BLaER1 (cell line): ENCODE data around the gene ZNF225.
"Not testable (repeated sequence)": the region's sequence is repeated elsewhere in the genome, so short reads cannot be mapped to it uniquely, and the experiment has no call there.

Experiments used
- H3K27ac ChIP-seq: shearing (Covaris generic); formaldehyde crosslinking; 2 replicates; pipeline ENCODE4 v1.8.1; 2022
- H3K27me3 ChIP-seq: shearing (Covaris generic); formaldehyde crosslinking; 2 replicates; pipeline ENCODE4 v1.8.1; 2022
- H3K36me3 ChIP-seq: shearing (Covaris generic); formaldehyde crosslinking; 2 replicates; pipeline ENCODE4 v1.8.1; 2022
- H3K4me1 ChIP-seq: shearing (Covaris generic); formaldehyde crosslinking; 2 replicates; pipeline ENCODE4 v1.8.1; 2022
- H3K4me2 ChIP-seq: shearing (Covaris generic); formaldehyde crosslinking; 2 replicates; pipeline ENCODE4 v1.8.1; 2022
- H3K4me3 ChIP-seq: shearing (Covaris generic); formaldehyde crosslinking; 2 replicates; pipeline ENCODE4 v1.8.1; 2022
- H3K9ac ChIP-seq: shearing (Covaris generic); formaldehyde crosslinking; 2 replicates; pipeline ENCODE4 v1.8.1; 2022
- H3K9me3 ChIP-seq: shearing (Covaris generic); formaldehyde crosslinking; 2 replicates; pipeline ENCODE4 v1.8.1; 2022
- H4K20me1 ChIP-seq: shearing (Covaris generic); formaldehyde crosslinking; 2 replicates; pipeline ENCODE4 v1.8.1; 2022
- Cebpa-rat ChIP-seq: shearing (Covaris generic); IDR thresholded peaks from 2 replicates; pipeline ENCODE4 v1.8.1; 2022

ZNF225 gene

DNA sequence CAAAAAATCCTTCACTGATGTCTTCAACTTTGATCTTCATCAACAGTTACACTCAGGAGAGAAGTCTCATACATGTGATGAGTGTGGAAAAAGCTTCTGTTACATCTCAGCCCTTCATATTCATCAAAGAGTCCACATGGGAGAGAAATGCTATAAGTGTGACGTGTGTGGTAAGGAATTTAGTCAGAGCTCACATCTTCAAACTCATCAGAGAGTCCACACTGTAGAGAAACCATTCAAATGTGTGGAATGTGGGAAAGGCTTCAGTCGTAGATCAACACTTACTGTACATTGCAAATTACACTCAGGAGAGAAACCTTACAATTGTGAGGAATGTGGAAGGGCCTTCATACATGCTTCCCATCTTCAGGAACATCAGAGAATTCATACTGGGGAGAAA, 43.3 kb downstream of the ZNF225 start:
- no peak for TF ChIP-seq Cebpa-rat
- peak overlapping the region; percentile 43 for H3K4me3 ChIP-seq
- H3K9me3 ChIP-seq, result peaks cover 63% of the 10 kb centered on the region

DNA sequence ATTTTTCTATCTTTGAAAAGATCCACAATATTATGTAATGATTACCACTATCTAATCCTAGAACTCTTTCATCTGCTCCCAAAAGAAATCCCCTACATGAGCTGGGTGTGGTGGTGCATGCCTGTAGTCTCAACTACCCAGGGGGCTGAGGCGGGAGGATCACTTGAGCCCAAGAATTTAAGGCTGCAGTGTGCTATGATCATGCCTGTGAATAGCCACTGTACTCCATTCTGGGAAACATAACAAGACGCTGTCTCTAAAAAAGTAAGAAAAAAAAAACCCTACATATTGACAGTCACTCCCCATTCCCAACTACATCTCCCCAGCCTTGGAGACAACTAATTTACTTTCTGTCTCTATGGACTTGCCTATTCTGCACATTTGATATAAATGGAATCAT, 50.6 kb downstream of the ZNF225 start:
- Histone ChIP-seq H3K4me2 (no peak overlapping the region), H3K9me3 (peaks cover 6% of the 10 kb centered on the region), H3K9ac (no peak overlapping the region), H3K27me3 (no peaks in the 10 kb centered on the region), H3K27ac (no peak overlapping the region), H3K36me3 (peaks cover 23% of the 10 kb centered on the region), H3K4me3 (no peak overlapping the region), H3K4me1 (peaks cover 24% of the 10 kb centered on the region), H4K20me1 (no peaks in the 10 kb centered on the region)
- no peak for TF ChIP-seq Cebpa-rat

More for the DNA sequence above, 43.3 kb downstream of the ZNF225 start:
- Histone ChIP-seq H4K20me1 (no peaks in the 10 kb centered on the region), H3K4me1 (no peaks in the 10 kb centered on the region), H3K36me3 (peaks cover 71% of the 10 kb centered on the region), H3K9ac (no peak overlapping the region), H3K27me3 (no peaks in the 10 kb centered on the region), H3K27ac (no peak overlapping the region), H3K4me2 (no peak overlapping the region)

DNA sequence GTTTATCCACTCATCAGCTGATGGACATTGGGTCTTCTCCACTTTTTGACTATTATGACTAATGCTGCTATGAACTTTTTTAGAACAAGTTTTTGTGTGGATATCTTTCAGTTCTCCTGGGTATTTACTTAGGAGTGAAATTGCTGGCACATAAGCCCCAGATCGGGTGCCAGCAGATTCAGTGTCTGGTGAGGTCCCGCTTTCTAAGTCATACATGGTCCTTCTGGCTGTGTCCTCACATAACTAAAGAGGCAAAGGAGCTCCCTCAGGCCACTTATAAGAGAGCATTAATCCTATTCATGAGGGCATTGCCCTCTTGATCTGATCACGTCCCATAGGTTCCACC, 51.1 kb downstream of the ZNF225 start:
- Histone ChIP-seq H3K4me1 (peaks cover 24% of the 10 kb centered on the region), H3K9me3 (peaks cover 1% of the 10 kb centered on the region; the same call in 1 of the 2 replicates), H3K4me3 (peak overlapping the region; percentile 76), H4K20me1 (no peaks in the 10 kb centered on the region), H3K36me3 (peaks cover 27% of the 10 kb centered on the region), H3K9ac (peak overlapping the region; percentile 87; the same call in 1 of the 2 replicates), H3K27me3 (no peaks in the 10 kb centered on the region), H3K27ac (0 out of 2 replicates have a peak overlapping the region, but pooled peaks have one; percentile 30), H3K4me2 (peak overlapping the region; percentile 95)
- TF ChIP-seq Cebpa-rat, result no peak

DNA sequence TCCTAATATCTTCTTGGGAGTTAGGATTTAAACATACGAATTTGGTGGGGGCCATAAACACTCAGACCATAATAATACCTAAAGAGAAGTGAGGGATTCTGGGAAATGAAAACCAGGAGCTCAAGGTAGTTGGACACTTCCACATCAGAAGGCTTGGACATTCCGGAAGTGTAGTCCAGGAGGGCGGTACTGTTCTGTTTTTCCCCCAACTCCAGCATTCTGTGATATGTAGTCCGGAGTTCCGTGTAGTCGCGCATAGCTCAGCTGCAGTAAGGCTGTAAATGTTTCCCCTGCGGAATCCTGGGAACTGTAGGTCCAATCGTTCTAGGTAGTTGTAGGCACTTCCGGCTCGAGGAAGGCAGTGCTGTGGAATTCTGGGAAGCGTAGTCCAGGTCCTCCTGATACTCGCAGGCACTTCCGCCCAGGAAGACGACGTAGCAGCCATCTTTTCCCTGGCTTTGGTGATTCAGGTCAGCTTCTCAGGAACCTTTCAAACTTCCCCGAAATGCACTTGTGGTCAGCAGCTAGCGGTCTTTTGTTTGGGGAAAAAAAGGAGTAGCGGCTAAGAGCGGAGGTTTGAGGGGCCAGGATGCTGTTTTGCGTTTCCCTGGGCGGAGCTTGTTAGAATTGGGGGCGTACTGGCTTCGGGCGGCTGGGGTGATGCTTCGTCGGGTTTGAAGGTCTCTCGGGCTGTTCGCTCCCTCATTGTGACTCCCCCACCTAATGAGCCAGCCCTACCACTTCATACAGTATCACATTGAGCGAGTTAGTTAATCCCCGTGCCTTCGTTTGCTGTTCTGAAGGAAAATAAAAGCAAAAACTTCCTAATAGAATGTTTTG, 51.7 kb downstream of the ZNF225 start, which contains the start of gene ZNF226:
TSS of gene ZNF226 (plus strand) at position 428 of the 840 bp plus-strand sequence. CDS start 4,981 bp downstream, outside the sequence.
- H3K4me3 ChIP-seq, result peak within 1 kb of the TSS; percentile 76
- H3K4me2 ChIP-seq, result peak within 1 kb of the TSS; percentile 95
- H4K20me1 ChIP-seq, result no peaks in the 10 kb centered on the region
- no peak for TF ChIP-seq Cebpa-rat
- no peaks in the 10 kb centered on the region for H3K27me3 ChIP-seq
- H3K9ac ChIP-seq, result peak within 1 kb of the TSS; percentile 87
- H3K36me3 ChIP-seq, result peaks cover 33% of the 10 kb centered on the region
- peak within 1 kb of the TSS; percentile 85 for H3K27ac ChIP-seq
- H3K9me3 ChIP-seq, result no peaks in the 10 kb centered on the region
- H3K4me1 ChIP-seq, result peaks cover 24% of the 10 kb centered on the region

DNA sequence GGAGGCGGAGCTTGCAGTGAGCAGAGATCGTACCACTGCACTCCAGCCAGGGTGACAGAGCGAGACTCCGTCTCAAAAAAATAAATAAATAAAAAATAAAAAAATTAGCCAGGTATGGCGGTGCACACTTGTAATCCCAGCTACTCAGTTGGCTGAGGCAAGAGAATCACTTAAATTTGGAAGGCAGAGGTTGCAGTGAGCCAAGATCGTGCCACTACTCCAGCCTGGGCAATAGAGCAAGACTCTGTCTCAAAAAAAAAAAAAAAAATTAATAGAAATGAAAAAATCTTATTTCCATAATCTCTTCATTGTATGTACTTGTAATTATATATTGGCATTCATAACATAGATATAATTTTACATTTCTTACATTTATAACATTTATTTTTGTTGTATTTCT, 57.5 kb downstream of the ZNF225 start:
- peaks cover 89% of the 10 kb centered on the region for H3K36me3 ChIP-seq
- not testable (repeated sequence) for H3K4me3 ChIP-seq, H3K27ac ChIP-seq

DNA sequence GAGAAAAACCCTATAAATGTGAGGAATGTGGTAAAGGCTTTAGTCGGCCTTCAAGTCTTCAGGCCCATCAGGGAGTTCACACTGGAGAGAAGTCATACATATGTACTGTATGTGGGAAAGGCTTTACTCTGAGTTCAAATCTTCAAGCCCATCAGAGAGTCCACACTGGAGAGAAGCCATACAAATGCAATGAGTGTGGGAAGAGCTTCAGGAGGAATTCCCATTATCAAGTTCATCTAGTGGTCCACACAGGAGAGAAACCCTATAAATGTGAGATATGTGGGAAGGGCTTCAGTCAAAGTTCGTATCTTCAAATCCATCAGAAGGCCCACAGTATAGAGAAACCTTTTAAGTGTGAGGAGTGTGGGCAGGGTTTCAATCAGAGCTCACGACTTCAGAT, 63.4 kb downstream of the ZNF225 start:
- H4K20me1 ChIP-seq, result no peaks in the 10 kb centered on the region
- no peaks in the 10 kb centered on the region for H3K4me1 ChIP-seq
- H3K9ac ChIP-seq, result no peak overlapping the region
- no peak overlapping the region for H3K4me3 ChIP-seq
- H3K4me2 ChIP-seq, result no peak overlapping the region
- peaks cover 64% of the 10 kb centered on the region for H3K36me3 ChIP-seq
- no peaks in the 10 kb centered on the region for H3K27me3 ChIP-seq
- H3K9me3 ChIP-seq, result peaks cover 27% of the 10 kb centered on the region
- H3K27ac ChIP-seq, result no peak overlapping the region
- no peak for TF ChIP-seq Cebpa-rat

More for the DNA sequence above, 57.5 kb downstream of the ZNF225 start:
- not testable (repeated sequence) for H3K4me2 ChIP-seq, H4K20me1 ChIP-seq, H3K9me3 ChIP-seq, H3K27me3 ChIP-seq, H3K9ac ChIP-seq
- H3K4me1 ChIP-seq, result peaks cover 21% of the 10 kb centered on the region

DNA sequence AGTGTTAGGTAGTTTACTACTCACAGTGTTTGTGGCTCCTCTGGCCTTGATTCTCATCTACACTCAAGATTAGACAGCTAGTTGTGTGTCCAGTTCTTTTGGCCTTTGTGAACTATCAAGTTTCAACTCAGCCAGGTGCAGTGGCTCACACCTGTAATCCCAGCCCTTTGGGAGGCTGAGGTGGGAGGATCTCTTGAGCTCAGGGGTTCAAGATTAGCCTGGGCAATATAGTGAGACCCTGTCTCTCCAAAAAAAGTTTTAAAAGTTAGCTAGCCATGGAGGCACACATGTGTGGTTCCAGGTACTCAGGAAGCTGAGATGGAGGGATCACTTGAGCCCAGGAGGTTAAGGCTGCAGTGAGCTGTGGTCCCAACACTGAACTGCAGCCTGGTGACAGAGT, 67.8 kb downstream of the ZNF225 start:
- Histone ChIP-seq H4K20me1 (no peaks in the 10 kb centered on the region), H3K4me1 (no peaks in the 10 kb centered on the region), H3K9me3 (peaks cover 15% of the 10 kb centered on the region), H3K27ac (no peak overlapping the region), H3K36me3 (peaks cover 21% of the 10 kb centered on the region), H3K4me3 (no peak overlapping the region), H3K27me3 (no peaks in the 10 kb centered on the region), H3K4me2 (no peak overlapping the region), H3K9ac (no peak overlapping the region)
- TF ChIP-seq Cebpa-rat, result no peak

DNA sequence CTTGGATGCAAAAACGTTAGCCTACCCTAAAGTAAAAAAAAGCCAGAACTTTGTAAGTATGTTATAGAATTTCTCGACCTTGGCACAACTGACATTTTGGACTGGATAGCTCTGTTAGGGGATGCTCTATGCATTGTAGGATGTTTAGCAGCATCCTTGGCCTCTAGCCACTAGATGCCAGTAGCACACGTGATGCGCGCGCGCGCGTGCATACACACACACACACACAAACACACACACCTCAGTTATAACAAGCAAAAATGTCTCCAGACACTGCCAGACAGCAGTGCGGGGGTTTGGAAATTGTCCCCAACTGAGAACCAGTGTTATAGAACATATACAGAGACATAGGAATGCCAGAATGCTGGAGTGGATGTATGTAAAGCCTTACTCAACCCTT, 68.9 kb downstream of the ZNF225 start:
- no peak overlapping the region for H3K4me2 ChIP-seq
- no peak for TF ChIP-seq Cebpa-rat
- H3K4me3 ChIP-seq, result no peak overlapping the region
- no peaks in the 10 kb centered on the region for H4K20me1 ChIP-seq
- H3K27me3 ChIP-seq, result no peaks in the 10 kb centered on the region
- H3K4me1 ChIP-seq, result no peaks in the 10 kb centered on the region
- no peak overlapping the region for H3K27ac ChIP-seq
- peaks cover 3% of the 10 kb centered on the region for H3K9me3 ChIP-seq
- peaks cover 9% of the 10 kb centered on the region for H3K36me3 ChIP-seq
- no peak overlapping the region for H3K9ac ChIP-seq
